OCI-LY3 (cell line): ENCODE measurements around the gene ATG7.
"Not testable (repeated sequence)": the region's sequence is repeated elsewhere in the genome, so short reads cannot be mapped to it uniquely, and the experiment has no call there.

ENCODE experiments used
- CTCF ChIP-seq: fragments of 200-600, 300-600 bp; sonication (generic); IDR thresholded peaks from 2 replicates; pipeline ENCODE4 v1.5.1; 2014; ENCODE audit warnings: antibody characterized with exemption, low read length, low read depth
- EZH2phosphoT487 ChIP-seq: fragments of 200-600 bp; shearing (Covaris generic); IDR thresholded peaks from 2 replicates; pipeline ENCODE4 v1.6.1; 2018; ENCODE audit warnings: antibody characterized with exemption, mixed run types, low read depth

- TF ChIP-seq EZH2phosphoT487, CTCF: not testable (repeated sequence)
Measured at GRCh38 chr3:11502413-11502812, 230.2 kb downstream of the ATG7 start.
